ENCODE data around the gene ZSCAN1.

The ZSCAN1 gene

DNA sequence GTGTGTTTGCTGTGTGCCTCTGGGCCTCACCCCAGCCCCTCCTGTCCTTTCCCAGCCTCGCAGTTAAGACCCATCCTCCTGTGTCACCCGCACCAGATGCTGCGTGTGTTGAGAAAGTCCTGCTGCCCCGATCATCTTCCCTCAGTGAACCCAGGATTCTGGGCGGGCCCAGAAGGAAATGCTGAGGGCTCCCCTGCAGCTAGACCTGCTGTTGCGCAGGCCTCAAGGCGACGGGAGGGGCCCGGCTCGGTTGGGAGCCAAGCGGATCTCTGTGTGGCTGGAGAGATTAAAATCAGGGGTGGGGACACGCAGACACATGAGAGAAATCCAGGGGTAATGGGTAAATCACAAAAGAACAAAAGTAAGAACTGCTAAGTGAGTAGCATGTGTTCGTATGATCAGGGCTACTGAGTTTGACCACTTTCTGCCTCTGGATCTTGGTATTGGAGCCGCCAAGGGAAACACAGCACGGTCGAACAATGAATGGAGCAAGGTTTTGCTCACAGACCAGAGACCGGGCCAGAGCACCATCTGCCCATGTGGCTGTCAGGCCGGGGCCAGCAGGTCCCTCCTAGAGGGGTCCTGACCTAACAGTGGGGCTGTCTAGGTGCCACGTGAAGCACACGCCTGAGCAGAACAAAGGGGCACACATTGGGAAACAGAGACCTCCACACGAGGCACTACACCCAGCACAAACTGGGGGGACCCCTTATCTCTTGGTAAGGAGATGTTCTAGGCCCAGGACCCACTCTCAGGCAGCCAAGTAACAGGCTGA is 7.1 kb downstream of the ZSCAN1 start:
- no peak for DNase-seq

DNA sequence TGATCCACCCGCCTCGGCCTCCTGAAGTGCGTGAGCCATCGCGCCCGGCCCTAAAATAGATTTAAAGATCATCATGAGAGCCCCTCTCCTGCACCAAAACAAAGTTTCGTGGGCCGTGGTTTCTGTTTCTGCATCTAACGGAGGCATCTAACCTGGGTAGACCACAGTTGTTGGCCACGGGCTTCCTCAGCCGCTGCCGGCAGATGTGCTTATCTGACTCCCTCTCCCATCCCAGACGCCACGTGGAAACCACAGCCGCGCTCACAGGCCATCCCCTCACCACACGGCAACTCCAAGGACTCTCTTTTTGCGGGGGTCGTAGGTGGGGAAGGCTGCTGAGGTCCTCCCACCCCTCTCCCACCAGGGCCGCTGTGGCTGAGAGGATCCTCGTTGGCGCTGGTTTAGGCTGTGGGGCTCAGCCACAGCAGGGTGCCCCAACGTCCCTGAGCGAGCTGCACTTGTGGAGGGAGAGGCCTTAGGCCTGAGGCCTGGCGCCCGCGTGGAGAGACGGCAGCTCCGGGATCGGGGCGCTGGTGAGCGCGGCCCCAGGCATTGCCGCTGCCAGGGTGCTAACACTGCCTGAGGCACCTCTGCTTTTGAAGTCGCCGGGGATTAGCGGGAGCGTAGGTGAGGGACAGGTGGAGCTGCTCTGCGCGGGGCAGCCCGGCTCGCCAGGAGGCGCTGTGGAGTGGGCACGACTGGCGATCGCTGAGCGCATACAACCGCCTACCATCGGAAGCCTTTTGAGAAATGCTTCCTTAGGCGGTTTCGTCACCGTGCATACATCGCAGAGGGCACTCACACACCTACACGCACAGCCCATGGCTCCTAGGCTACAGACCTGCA is 8.9 kb downstream of the ZSCAN1 start:
- no peak for DNase-seq

DNA sequence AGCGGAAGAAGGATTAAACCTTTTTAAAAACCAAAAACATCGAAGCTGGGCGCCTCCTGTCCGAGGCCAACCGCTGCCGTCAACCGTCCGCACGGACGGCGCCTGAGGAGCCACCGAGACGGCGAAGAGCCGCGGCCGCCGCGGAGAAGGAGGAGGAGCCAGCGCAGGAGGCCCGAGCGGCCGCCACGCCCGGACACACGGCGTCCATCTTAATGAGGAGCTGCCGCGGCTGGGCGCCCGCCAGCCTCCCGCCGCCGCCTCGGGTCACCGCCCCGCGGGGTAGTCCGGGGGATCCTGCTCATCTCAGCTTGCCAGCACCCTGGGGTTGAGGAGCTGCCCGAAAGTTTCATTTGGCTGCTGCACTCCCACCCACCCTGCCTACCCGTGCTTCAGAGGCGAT is 10.6 kb downstream of the ZSCAN1 start:
- DNase-seq: no peak

DNA sequence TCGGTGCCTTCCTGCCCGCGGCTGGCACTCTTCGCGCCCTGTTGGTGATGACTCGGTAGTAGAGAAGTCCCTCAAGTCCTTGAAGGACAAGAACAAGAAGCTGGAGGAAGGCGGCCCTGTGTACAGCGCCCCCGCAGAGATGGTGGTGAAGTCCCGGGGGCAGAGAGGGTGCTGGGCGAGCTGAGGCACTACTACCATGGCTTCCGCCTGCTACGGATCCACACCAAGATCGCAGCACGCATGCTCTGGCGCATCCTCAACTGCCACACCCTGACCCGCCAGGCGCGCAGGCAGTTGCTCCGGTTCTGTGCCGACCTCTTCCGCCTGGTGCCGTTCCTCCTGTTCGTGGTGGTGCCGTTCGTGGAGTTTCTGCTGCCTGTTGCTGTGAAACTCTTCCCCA is 11.1 kb downstream of the ZSCAN1 start:
- DNase-seq: no peak

DNA sequence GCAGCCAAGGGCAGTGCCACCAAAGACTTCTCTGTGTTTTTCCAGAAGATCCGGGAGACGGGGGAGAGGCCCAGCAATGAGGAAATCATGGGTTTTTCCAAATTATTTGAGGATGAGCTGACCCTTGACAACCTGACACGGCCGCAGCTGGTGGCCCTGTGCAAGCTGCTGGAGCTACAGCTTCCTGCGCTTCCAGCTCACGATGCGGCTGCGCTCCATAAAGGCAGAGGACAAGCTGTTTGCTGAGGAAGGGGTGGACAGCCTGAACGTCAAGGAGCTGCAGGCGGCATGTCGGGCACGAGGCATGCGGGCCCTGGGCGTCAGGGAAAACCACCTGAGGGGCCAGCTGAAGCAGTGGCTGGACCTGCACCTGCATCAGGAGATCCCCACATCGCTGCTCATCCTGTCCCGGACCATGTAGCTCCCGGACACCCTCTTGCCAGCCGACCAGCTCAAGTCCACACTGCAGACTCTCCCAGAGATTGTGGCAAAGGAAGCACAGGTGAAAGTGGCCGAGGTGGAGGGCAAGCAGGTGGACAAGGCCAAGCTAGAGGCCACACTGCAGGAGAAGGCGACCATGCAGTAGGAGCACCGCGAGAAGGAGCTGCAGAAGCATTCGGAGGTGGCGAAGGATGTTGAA is 11.7 kb downstream of the ZSCAN1 start:
- no peak for DNase-seq

DNA sequence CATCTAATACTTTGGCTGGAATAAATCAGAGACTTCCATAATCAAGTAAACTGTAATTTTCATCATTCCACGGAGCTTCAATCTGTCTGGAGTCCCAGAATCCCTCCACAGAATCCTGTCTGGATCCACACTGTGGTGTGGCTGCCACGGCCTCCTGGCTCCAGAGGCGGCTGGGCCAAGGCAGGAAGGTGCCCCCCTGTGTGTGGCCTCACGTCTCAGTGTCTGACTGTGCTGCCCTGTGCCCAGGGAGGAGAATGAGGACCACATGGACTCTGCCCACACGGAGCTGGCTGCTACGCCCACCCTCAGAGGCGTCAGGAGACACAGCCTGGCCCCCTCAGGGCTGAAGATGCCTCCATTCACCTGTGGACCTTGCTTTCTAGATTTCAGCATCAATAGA is 13.0 kb downstream of the ZSCAN1 start:
- no peak for DNase-seq

DNA sequence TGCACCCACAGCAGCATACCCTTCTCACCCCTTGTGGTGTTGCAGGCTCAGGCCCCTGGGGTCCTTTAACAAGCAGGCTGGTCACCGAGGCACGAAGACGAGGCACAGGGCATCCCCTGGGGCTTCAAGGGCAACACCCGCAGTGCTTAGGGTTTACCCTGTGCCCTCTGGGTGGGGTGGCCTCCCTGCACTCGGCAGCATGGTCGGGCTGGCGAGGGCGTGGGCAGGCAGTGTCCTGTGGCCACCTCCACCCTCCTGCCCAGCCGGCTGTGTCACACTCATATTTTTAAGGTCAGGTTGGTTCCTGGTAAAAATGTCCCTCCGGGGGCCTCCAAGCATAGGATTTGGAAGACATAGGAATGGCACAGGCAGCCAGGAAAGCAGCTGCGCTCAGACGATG is 13.8 kb downstream of the ZSCAN1 start:
- no peak for DNase-seq

DNA sequence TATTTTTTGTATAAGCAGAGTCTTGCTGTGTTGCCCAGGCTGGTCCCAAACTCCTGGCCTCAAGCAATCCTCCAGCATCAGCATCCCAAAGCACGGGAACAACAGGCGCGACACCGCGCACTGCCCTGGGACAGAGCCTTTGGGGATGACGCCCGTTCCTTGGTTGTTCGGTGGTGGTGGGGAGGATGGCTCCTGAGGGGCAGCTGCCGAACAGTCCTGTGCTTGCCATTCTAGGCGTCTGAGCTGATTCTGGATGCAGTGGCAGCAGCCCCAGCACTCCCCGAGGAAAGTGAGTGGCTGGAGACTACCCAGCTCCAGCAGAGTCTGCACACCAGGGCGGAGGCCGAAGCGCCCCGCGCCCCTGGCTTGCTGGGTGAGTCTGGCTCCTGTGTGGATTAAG is 18.4 kb downstream of the ZSCAN1 start:
- no peak for DNase-seq

DNA sequence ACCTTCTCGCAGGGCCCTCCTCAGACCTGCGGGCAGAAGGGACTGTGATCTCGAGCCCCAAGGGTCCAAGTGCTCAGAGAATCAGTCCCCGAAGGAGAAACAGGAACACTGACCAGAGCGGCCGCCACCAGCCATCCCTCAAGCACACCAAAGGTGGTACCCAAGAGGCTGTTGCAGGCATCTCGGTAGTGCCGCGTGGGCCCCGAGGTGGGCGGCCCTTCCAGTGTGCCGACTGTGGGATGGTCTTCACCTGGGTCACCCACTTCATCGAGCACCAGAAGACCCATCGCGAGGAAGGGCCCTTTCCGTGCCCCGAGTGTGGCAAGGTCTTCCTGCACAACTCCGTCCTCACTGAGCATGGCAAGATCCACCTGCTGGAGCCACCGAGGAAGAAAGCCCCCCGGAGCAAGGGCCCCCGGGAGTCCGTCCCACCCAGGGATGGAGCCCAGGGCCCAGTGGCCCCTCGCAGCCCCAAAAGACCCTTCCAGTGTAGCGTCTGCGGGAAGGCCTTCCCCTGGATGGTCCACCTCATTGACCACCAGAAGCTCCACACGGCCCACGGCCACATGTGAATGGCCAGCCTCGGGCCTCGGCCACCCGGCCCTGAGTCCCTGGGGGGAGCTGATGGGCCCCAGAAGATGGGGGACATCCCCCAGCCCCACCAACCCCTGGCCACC is 19.8 kb downstream of the ZSCAN1 start:
- no peak for DNase-seq

DNA sequence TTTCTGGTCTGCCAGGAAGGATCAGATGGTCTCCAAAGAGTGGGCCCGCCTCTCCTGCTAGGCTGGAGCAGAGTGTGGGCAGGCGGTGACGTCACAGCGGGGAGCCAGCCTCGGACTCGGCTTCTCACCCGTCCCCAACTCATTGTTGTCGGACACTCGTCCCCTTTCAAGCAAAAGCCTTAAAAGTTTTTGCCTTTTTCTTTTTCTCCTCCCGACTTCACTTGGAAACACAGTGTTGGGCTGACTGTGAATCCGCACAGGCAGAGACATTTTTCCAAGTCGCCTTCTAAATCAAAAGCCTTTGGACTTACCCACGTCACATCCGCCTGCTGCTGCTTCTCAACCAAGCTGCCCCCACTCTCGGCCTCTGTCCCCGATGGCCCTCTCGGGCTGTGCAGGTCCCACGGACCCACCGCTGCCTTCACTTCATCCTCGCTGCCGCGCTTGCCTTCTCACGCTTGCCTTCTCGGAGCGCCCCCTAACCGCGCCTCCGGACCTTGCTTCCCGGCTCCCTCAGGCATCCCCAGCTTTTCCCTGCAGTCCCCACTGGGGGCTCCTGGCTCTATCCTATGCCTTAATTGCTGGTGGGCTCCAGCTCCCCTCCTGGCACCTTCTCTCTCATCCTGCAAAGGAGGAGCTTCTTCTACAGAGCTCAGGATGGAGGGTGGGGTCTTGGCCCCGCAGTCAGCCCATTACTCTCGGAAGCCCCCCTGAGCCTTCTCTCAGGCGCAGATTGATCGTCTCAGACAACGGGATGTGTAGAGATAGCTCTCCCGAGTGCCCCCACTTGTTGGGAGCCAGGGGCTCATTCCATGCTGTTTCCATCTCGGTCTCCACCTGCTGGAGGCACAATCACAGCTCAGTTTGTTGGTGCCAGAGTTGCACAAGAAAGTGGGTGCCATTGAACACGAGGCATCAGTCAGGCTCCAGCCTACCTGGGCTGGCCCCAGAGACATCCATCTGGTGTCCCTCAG is 21.4 kb downstream of the ZSCAN1 start:
- DNase-seq: no peak

DNA sequence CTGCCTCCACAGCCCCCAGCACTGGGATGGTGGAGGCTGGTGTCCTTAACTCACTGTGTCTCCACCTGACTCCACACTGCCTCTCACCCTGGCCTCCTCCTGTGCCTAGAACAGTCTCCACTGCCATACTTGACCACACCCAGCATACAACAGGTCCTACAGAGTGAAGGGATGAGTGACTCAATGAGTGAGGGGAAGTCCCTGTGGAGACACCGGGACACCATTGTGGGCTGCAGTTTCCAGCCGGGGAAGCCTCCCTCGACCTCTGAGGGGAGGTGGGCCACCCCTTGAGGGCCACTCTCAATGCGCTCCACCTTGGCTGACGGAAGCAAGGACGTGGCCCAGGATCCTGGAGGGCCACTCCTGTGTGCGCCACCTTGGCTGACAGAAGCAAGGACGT is 22.4 kb downstream of the ZSCAN1 start:
- DNase-seq: no peak

DNA sequence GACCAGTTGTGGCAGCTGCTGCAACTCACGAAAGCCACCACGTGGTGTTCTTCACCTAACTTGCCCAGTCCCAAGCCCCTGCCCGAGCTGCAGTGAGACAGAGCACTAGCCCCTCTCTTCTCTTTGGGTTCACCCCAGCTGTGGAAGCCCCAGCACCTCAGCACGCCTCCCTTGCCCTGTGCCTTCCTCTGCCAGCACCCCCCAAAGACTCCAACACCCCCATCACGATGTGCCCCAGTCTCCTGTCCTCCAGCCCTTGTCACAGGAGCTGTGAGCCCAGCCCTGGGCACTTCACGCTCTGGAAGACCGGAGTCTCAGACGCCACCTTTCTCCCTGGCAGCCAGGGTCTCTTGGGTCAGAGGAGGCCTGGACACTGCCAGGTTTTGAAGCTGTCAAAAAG is 23.0 kb downstream of the ZSCAN1 start:
- DNase-seq: no peak

DNA sequence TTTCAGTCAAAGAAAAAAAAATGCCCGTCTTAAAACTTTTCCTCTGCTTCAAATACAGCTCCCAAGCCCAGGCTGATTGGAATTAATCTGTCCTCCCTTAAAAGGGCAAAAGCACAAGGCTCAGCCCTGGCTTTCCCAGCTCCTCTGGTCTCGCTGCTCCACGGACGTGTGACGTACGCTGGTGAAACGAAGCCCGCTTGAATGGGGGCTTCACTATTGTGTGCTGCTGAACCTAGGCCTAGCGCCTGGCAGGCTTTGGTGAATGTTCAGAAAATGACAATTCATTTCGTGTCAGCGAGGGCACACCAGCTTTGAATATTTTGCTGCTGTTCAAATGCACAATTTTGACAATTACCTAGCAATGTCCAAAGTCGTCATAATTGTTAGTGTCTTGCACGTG is 24.6 kb downstream of the ZSCAN1 start:
- no peak for DNase-seq

DNA sequence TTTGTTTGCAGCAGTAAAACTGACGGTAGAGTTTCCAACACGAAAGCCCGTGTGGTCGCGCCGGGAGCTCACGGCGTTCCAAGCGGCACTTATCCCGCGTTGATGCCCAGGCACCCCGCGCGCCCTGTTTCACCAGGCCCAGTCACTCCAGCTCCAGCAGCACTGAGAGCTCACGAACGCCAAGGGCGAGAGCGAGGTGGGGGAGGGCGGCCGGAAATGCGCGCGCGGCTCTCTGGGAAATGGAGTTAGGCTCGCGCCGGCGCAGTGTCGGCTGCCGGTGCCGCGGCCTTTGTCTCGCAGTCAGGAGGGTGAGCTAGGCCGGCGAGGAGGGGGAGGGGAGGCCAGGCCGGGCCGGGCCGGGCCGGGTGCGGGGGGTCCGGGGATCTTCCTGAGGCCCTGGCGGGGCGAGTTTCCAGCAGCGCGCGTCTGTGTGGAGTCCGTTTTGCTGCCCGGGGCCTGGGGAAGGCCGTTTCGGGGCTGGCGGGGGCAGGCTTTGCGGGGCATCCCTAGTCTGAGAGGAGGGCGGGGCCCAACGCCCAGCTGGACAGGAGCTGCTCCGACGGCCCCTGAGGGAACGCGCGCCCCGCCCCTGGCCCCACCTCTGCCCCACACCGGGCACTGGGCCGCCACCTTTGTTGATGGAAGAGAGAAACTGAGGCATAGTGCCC is 25.3 kb downstream of the ZSCAN1 start, which contains the start of gene ZNF135:
ZNF135 (plus strand) TSS at position 280 of the 668 bp plus-strand sequence. CDS start 721 bp downstream, outside the sequence.
- peak; percentile 9 for DNase-seq

DNA sequence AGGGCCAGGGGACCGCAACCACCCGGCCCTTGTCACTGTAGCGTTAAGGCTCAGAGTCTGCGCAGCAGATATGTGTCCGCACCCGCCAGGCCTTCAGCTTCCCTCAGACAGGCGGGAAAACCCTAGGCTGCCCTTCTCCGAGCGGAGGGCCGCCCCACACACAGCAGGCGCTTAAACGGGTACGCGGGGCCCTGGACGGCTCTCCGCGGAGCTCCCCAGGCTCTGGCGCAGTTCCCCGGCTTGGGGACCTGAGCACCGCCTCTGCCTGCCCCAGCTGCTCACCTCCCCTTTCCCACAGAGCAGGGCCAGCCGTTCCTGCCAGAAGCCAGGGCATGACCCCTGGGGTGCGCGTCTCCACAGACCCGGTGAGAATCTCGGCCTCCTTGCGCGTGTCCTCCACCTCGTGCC is 25.9 kb downstream of the ZSCAN1 start:
- DNase-seq: no peak

DNA sequence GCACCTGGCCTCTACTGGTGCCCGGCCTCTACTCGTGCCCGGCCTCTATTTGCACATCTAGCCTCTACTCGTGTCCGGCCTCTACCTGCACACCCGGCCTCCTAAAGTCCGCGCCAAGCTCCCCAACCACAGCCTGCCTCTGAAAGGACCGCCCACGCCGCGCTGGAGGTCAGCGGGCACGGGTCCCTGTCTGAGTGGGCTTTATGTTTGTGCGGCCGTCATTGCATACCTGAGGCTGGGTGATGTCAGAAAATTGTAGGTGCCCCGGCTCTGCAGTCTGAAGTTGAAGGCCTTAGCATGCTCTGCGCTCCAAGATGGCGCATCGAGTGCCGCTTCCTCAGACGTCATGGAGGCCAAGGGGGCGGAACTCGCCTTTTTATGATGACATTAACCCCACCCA is 26.4 kb downstream of the ZSCAN1 start:
- DNase-seq: no peak

DNA sequence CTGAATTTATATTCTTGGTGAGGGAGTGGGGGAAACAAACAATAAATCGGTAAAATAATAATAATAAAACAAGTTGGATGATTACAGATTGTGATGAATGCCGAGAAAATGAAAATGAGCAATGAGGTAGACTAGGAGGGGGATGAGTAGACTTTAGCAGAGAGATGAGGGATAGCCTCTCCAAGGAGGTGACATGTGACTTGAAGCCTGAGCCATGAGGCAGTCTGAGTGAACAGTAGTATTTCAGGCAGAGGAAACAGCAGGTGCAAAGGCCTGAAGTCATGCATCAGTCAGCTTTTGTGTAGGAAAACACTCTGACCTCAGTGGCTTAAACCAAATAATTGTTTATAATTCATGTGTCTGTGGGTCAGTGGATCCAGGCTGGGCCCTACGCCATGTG is 29.9 kb downstream of the ZSCAN1 start:
- no peak for DNase-seq

DNA sequence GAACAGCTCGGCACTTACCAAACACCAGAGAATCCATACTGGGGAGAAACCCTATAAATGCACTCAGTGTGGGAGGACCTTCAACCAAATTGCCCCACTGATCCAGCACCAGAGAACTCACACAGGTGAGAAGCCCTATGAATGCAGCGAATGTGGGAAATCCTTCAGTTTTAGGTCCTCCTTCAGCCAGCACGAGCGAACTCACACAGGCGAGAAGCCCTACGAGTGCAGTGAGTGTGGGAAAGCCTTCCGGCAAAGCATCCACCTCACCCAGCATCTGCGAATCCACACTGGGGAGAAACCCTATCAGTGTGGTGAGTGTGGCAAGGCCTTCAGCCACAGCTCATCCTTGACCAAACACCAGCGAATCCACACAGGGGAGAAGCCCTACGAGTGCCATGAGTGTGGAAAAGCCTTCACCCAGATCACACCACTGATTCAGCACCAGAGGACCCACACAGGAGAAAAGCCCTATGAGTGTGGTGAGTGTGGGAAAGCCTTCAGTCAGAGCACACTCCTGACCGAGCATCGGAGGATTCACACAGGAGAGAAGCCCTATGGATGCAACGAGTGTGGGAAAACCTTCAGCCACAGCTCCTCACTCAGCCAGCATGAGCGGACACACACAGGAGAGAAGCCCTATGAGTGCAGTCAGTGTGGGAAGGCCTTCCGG is 33.6 kb downstream of the ZSCAN1 start:
- DNase-seq: no peak

DNA sequence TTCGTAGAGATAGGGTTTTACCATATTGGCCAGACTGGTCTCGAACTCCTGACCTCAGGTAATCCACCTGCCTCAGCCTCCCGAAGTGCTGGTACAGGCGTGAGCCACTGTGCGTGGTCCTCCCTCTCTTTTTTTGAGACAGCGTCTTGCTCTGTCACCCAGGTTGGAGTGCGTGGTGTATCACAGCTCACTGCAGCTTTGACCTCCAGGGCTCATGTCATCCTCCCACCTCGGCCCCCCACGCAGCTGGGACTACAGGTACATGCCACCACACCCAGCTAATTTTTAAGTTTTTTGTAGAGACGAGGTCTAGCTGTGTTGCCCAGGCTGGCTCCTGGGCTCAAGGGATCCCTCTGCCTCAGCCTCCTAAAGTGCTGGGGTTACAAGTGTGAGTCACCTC is 46.0 kb downstream of the ZSCAN1 start:
- no peak for DNase-seq

DNA sequence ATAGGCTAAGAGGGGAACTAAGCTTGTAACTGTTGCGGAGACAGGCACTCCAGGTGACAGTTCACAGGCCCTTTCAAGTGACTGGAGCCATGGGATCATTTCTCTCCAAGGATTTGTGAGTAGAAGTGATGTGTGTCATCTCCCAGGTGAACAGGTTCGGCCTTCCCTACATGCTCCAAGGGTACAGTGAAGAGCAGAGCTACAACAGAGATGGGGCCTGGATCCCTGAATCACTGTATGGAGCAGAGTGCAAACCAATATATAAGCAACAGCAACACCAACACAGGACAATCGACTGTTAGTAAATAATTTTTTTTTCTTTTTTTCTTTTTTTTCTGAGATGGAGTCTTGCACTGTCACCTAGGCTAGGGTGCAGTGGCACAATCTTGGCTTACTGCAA is 49.2 kb downstream of the ZSCAN1 start:
- no peak for DNase-seq
